GM19452 (cell line): ENCODE measurements around the gene HLCS.

Experiments used
- ATAC-seq: cut with Tn5 transposase; IDR thresholded peaks from one replicate; pipeline ENCODE4 v1.9.1; 2021; ENCODE audit not compliant: unreplicated experiment

The HLCS gene

DNA sequence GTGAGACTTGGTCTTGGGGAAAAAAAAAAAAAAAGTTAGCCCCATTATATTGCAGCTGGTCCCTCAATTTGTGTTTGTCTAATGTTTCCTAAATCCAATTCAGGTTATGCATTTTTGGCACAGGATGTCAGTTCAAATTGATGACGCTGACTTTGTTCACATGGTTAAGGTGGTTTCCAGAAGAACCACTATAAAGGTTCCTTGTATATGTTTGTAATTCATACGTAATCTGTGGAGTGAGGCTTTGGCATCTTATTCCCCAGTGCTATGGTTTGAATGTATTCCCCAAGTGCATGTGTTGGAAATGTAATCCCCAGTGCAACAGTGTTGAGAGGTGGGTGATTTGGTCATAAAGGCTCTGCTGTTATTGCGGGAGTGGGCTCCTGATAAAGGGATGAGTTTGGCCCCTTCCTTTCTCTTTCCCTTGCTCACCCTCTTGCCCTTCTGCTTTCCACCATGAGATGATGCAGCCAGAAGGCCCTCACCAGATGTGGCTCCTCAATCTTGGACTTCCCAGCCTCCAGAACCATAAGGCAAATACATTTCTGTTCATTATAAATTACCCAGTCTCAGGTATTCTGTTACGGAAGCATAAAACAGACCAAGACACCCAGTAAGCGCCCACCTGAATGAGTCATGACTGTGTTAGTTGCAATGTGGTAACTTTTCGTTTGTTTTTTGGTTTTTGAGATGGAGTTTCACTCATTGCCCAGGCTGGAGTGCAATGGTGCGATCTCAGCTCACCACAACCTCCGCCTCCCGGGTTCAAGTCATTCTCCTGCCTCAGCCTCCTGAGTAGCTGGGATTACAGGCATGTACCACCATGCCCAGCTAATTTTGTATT is 19.5 kb upstream of the HLCS start:
- no peak for ATAC-seq

- no peak for ATAC-seq
These were observed 15.7 kb upstream of the HLCS start for GRCh38 chr21:36981977-36982700.

GRCh38 chr21:36981049-36981391 is 14.6 kb upstream of the HLCS start:
- ATAC-seq = no peak

GRCh38 chr21:36980280-36981048 is 14.0 kb upstream of the HLCS start:
- no peak for ATAC-seq

DNA sequence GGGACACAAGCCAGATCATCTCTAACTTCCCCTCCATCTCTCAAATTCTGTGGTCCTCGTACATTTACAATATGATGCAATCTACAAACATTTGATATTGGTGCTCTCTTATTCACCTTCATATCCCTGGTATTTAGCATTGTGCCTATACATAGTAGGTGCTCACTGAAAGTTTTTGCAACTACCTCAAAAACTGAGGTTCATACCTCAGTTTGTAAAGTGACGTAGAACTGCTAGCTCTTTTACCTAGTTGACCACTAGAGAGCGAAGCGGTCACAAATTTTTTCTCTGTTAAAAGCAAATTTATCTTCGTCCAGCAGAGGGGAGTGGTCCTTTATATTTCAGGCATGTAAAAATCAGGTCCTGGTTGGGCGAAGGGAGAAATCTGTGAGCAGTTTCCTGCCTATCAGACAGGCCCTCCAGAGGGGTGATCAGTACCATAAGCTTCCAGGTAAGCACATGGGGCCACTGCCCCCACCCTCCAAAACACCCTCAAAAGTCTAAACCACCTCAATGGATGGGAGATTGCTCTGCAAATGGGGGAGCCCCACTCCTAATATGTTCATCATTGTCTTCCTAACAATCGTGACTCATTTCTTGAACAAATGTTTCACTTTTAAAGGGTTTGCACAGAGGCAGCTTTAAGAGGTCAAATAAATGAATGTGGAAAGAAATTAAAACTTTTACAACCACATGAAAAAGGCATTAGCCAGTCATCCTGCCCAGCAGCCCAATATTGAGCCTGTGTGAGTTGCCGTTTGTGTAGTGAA is 10.6 kb upstream of the HLCS start:
- ATAC-seq = peak; percentile 72

DNA sequence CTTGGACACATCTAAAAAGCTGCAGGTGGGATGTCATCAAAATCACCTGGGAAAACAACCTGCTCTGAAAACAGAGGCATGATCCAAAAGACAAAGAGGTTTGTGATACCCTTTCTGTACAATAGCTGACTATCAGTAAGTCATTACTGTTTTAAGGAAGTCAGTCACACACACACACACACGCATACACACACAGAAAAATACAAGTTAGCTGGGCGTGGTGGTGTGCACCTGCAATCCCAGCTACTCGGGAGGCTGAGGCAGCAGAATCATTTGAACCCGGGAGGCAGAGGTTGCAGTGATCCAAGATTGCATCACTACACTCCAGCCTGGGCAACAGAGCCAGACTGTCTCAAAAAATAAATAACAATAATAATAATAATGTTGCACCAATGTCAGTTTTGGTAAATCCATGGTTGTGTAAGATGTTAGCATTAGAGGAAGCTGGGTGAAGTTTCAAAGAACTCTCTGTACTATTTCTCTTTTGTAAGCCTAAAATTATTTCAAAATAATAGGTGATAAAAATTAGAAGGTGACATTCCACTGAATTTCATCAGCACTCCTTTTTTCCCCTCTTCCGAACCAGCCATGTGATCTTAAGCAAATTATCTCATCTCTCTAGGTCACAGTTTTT is 9.9 kb upstream of the HLCS start:
- ATAC-seq = no peak

- ATAC-seq = no peak
These were observed 8.4 kb upstream of the HLCS start for GRCh38 chr21:36974851-36975192.

- ATAC-seq = no peak
These were observed 7.7 kb upstream of the HLCS start for GRCh38 chr21:36973986-36974850.

GRCh38 chr21:36968976-36969375 is 2.5 kb upstream of the HLCS start:
- no peak for ATAC-seq

DNA sequence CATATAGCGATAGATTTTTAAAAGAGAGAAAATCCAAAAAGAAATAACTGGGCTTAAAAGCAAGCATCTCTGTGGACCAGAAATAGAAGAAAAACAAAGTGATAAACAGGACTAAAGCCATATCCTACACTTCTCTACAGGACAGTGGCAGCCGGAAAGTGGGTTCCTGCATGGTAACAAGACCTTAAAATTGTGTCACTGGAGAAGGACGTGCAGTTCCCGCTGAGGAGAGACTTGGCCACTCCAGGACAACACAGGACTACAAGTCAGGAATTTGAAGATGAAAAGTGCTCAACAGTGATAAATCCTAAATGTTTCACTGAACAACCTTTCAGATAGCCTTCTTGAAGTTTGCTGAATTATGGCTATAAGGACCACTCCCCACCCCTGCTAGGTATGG is 1.9 kb upstream of the HLCS start:
- ATAC-seq = no peak

- peak; percentile 16 for ATAC-seq
These were observed 626 bp upstream of the HLCS start for GRCh38 chr21:36966821-36967768.

DNA sequence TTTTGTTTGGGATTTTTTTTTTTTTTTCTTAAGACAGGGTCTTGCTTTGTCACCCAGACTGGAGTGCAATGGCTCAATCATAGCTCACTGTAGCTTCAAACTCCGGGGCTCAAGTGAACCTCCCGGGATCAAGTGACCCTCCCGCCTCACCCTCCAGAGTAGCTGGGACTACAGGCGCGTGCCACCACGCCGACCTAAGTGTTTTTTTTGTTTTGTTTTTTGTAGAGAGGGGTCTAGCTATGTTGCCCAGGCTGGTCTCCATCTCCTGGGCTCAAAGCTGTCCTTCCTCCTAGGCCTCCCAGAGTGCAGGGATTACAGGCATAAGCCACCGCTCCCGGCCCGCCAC is 776 bp downstream of the HLCS start:
- ATAC-seq = no peak

- no peak for ATAC-seq
These were observed 1.4 kb downstream of the HLCS start for GRCh38 chr21:36964827-36965719.

GRCh38 chr21:36964398-36964797 is 2.1 kb downstream of the HLCS start:
- ATAC-seq = no peak

- no peak for ATAC-seq
These were observed 4.2 kb downstream of the HLCS start for GRCh38 chr21:36962098-36962780.

GRCh38 chr21:36960676-36961284 is 5.7 kb downstream of the HLCS start:
- ATAC-seq = no peak
